GM18520 (cell line): Measurements from ENCODE around the gene DAPK1.
A peak's percentile ranks its signal among the peaks of the same experiment; 100 is the strongest.

Experiments
- ATAC-seq: cut with Tn5 transposase; IDR thresholded peaks from one replicate; pipeline ENCODE4 v1.9.1; 2021; ENCODE audit not compliant: unreplicated experiment

Gene DAPK1

GRCh38 chr9:87497604-87498045 lies at the start of gene DAPK1:
DAPK1 (plus strand) TSS chr9:87497867; CDS start chr9:87499078, 1,211 bp downstream.
- ATAC-seq: peak; percentile 34

DNA sequence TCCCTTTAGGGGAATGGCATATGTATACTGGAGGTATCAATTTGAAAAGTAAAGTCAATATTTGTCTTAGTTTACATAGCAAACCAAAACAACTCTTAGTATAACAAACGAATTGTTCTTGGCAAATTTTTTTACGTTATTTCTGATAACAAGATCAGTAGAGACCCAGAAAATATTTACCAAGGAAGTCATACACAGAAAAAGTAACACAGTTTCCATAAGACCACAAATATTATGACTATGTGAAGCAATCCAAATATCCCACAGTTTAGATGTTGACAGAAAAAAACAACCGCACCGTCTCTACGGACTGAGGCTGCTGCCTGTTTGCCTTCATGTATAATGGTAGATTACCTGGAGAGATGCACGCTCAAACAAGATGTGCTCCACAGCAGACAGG lies 46.5 kb upstream of the DAPK1 start:
- no peak for ATAC-seq

DNA sequence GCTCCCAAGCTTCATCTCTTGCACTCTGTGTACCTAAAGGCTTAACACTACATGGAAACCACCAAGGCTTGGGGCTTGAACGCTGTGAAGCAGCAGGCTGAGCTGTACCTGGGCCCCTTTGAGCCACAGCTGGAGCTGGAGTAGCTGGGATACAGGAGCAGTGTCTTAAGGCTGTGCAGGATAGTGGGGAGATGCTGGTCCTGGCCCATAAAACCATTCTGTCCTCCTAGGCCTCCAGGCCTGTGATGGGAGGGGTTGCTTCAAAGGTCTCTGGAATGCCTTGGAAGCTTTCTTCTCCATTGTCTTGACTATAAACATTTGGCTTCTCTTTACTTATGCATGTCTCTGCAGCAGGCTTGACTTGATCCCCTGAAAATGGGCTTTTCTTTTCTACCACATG lies 42.3 kb upstream of the DAPK1 start:
- ATAC-seq: no peak

DNA sequence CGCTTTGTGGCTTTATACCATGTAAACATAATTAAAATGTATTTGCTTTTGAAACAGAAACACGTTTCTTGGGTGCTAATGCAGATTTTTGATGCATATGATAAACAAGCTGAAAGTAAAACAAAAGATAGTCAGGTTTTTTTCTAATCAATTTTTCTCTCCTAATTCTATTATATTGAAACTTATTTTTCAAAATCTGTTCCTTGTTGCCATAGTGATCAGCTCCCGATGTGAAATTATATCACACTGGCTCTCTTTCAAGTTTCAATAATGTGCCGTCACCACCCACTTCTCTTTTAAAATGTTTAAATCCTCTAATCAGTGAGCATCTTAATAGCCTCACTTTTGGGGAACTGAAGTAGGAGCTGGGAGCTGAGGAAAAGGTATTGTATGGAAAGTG lies 36.4 kb upstream of the DAPK1 start:
- ATAC-seq: no peak

DNA sequence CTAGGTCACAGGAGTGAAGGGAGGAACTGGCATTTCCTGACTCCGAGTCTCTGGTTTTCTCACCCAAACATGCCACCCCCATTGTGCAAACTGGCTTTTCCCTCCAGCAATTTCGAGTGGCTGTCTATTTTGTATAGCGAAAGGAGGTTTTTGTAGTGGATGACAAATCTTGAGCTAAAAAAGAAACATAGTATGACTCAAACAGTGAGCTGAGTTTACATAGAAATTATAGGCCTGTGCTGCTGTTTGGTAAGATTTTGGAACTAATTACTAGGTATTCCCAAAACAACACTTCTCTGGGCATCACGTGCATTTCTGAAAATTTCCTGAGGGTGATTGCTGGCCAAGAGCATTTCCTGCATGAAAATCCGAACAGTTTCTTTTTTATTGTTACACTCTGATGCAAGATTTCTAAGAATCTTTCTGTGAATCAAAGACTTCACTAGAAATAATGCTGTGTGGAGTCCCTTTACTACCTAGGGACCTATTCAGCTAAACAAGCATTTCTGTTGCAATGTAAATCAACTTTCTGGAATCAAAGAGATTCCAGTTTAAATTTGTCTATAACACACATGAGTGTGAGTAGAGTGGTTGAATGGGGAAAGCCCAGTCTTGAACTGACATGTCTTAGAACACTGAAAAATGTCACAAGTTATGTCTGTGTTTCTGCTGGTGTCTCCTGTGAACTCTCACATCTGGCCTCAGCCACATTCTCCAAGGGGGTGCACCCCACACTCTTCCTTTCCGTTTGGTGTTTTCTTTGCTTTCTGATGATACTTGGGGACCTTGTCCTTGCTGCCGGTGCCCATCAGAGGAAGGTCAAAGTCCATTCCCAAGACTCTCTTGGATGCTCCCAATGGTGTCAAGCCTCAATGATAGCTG lies 33.3 kb upstream of the DAPK1 start:
- ATAC-seq: peak; percentile 71

GRCh38 chr9:87464992-87465378 lies 32.7 kb upstream of the DAPK1 start:
- ATAC-seq: no peak

- ATAC-seq: no peak
Observed at GRCh38 chr9:87465816-87466215, 31.9 kb upstream of the DAPK1 start.

DNA sequence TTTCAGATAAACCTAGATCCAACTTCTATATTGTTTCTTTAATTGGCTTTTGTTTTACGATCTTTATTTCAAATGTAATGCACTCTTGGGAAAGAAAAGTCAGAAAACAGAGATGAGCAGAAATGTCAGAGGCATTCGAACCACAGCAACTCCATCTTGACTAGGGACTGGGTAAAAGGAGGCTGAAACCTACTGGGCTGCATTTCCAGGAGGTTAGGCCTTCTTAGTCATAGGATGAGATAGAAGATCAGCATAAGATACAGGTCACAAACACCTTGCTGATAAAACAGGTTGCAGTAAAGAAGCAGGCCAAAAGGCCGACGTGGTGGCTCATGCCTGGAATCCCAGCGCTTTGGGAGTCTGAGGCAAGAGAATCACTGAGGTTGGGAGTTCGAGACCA lies 30.5 kb upstream of the DAPK1 start:
- ATAC-seq: no peak

GRCh38 chr9:87469793-87470465 lies 27.7 kb upstream of the DAPK1 start:
- ATAC-seq: no peak

DNA sequence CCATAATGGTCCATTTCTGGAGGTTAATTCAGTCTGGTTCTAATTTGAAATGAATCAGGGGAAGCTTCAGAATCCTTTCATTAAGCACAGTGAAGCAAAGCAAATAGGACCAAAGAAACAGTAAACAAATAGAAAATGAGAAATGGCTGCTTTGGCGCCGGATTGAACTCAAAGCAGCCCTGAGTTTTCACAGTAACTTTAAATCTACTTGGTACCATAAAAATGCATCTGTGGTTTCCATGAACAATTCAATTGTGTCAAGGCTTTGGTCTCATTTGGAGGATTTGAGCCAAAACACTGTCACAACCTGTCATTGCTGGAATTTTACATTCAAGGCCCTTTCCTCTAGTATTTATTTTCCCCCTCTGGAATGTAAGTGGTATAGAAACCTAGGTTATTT lies 25.9 kb upstream of the DAPK1 start:
- no peak for ATAC-seq

GRCh38 chr9:87475463-87475862 lies 22.2 kb upstream of the DAPK1 start:
- no peak for ATAC-seq

GRCh38 chr9:87478226-87478992 lies 19.3 kb upstream of the DAPK1 start:
- ATAC-seq: no peak

DNA sequence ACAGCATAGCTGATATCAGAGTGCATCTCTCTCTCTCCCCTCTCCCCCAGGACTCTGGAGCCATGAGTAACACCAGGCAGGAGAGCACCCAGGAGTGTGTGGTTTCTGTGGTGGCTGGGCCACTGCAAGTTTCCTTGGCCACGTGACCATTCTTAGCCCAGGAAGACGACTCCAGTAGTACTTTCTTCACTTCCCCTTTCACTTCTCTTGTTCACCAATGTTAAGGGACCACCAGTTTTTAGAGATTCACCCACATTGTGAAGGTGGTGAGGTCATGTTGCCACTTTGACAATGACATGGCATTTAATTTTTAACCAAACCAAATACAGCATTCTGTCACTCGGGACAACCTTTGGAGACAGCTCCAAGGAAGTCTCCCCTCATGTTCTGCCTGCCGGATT lies 17.9 kb upstream of the DAPK1 start:
- peak; percentile 88 for ATAC-seq

- no peak for ATAC-seq
Observed at GRCh38 chr9:87481890-87482855, 15.5 kb upstream of the DAPK1 start.

DNA sequence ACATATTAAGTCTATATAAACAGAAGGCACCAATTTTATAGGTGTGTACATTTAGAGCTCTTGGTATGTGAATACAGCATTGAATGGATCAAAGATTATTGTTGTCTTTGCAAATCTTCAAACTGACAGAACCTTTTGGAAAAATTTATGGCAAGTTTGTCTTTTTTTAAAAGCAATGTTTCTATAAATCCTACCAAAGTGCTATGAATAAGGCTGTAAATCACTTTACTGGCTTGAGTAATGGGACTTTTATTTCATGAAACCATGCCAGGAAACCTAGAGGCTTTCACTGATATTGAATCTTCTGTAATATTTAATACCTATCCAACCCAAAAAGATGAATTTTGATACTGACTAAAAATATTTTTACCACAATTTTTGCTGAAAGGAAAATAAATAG lies 7.4 kb upstream of the DAPK1 start:
- no peak for ATAC-seq

DNA sequence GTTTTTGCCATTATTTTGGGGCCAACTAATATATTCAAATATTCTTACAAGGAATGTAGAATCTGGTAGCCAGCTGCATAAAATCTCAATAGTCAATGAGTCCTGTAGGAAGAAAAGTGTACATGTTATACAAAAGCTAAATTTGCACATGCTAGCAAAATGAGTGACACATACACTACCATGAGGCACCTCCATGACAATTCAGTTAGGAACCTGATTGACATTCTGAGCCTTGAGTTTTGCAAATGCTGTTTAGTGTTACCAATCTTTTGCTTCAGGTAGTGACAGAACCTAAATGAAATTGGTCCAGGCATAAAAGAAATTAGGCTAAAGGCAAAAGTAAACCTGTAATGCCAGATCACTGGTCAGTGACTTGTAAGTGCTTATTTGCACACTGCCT lies 6.8 kb upstream of the DAPK1 start:
- no peak for ATAC-seq

GRCh38 chr9:87491523-87491922 lies 6.1 kb upstream of the DAPK1 start:
- ATAC-seq: no peak

- ATAC-seq: no peak
Observed at GRCh38 chr9:87492642-87493041, 5.0 kb upstream of the DAPK1 start.

DNA sequence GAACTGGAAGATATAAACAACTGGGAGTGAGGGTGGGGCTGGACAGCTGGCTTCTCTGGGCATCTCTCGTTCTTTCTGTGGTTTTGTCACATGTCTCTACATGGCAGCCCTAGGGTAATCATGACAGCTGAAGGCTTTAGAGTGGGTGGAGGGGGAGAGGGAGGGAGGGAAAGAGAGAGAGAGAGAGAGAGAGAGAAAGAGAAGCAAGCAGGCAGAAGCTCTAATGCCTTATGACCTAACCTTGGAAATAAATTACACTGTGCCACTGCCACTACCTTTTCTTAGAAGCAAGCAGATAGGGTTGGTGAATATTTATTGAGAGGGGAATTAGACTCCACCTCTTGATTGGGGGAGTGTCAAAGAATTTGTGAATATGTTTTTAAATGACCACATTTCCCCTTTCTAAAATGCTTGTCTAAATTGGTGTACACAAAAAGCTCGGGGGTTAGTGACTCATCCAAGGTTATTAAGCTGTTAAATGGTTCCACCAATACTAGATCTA lies 2.6 kb upstream of the DAPK1 start:
- ATAC-seq: peak; percentile 28

GRCh38 chr9:87497080-87497603 lies 525 bp upstream of the DAPK1 start:
- no peak for ATAC-seq
